ENCODE data around the gene FBN1. TPM values are rescaled to one million over a fixed set of nuclear protein-coding genes. Genes with fewer than 3 reads are reported as not detected.

The FBN1 gene
- total and polyA plus RNA-seq, 2 experiments from 2014 or later: 2.1 to 5.3 TPM

- no peak for DNase-seq (ENCODE audit: low read depth in 1 of 2, low spot score in 1 of 2)
These were observed 20.8 kb downstream of the FBN1 start for GRCh38 chr15:48624700-48625099.

GRCh38 chr15:48623456-48623855, 22.1 kb downstream of the FBN1 start:
- H3K36me3 ChIP-seq: no peaks in the 10 kb centered on the region
- H3K9me3 ChIP-seq (ENCODE audit: low read depth): no peaks in the 10 kb centered on the region
- H3K27me3 ChIP-seq: no peaks in the 10 kb centered on the region
- H3K4me3 ChIP-seq: no peak overlapping the region
- TF ChIP-seq CTCF (IDR thresholded peaks at IDR 0.05; ENCODE audit: low read depth, low read length): no peak
- no peaks in the 10 kb centered on the region for H3K4me1 ChIP-seq (ENCODE audit: low read depth)
- H3K27ac ChIP-seq: no peak overlapping the region
- no peak for DNase-seq (ENCODE audit: low read depth in 1 of 2, low spot score in 1 of 2)

More at GRCh38 chr15:48624700-48625099, 20.8 kb downstream of the FBN1 start:
- H3K4me3 ChIP-seq: no peak overlapping the region
- H3K36me3 ChIP-seq: no peaks in the 10 kb centered on the region
- no peaks in the 10 kb centered on the region for H3K4me1 ChIP-seq (ENCODE audit: low read depth)
- no peaks in the 10 kb centered on the region for H3K27me3 ChIP-seq
- H3K27ac ChIP-seq: no peak overlapping the region
- no peak for TF ChIP-seq CTCF (IDR thresholded peaks at IDR 0.05; ENCODE audit: low read depth, low read length)
- H3K9me3 ChIP-seq (ENCODE audit: low read depth): no peaks in the 10 kb centered on the region

GRCh38 chr15:48622237-48622636, 23.3 kb downstream of the FBN1 start:
- no peak for DNase-seq (ENCODE audit: low read depth in 1 of 2, low spot score in 1 of 2)
- no peaks in the 10 kb centered on the region for H3K9me3 ChIP-seq (ENCODE audit: low read depth)
- TF ChIP-seq CTCF (IDR thresholded peaks at IDR 0.05; ENCODE audit: low read depth, low read length): no peak

GRCh38 chr15:48619446-48619845, 26.1 kb downstream of the FBN1 start:
- Histone ChIP-seq H3K4me1 (ENCODE audit: low read depth) (no peaks in the 10 kb centered on the region), H3K27ac (no peak overlapping the region), H3K36me3 (no peaks in the 10 kb centered on the region), H3K27me3 (no peaks in the 10 kb centered on the region), H3K4me3 (no peak overlapping the region), H3K9me3 (ENCODE audit: low read depth) (no peaks in the 10 kb centered on the region)
- DNase-seq (ENCODE audit: low read depth in 1 of 2, low spot score in 1 of 2): no peak
- TF ChIP-seq CTCF (IDR thresholded peaks at IDR 0.05; ENCODE audit: low read depth, low read length): no peak

More at GRCh38 chr15:48622237-48622636, 23.3 kb downstream of the FBN1 start:
- H3K27ac ChIP-seq: no peak overlapping the region
- H3K27me3 ChIP-seq: no peaks in the 10 kb centered on the region
- no peak overlapping the region for H3K4me3 ChIP-seq
- H3K4me1 ChIP-seq (ENCODE audit: low read depth): no peaks in the 10 kb centered on the region
- H3K36me3 ChIP-seq: no peaks in the 10 kb centered on the region

- no peak for TF ChIP-seq CTCF (IDR thresholded peaks at IDR 0.05; ENCODE audit: low read depth, low read length)
- H3K36me3 ChIP-seq: no peaks in the 10 kb centered on the region
- DNase-seq (ENCODE audit: low read depth in 1 of 2, low spot score in 1 of 2): peak in 1 of 2 donors; percentile 98
These were observed 27.9 kb downstream of the FBN1 start for GRCh38 chr15:48617619-48618018.

GRCh38 chr15:48616216-48616615, 29.3 kb downstream of the FBN1 start:
- no peaks in the 10 kb centered on the region for H3K4me1 ChIP-seq (ENCODE audit: low read depth)
- no peaks in the 10 kb centered on the region for H3K27me3 ChIP-seq
- H3K27ac ChIP-seq: no peak overlapping the region

More at GRCh38 chr15:48617619-48618018, 27.9 kb downstream of the FBN1 start:
- no peaks in the 10 kb centered on the region for H3K27me3 ChIP-seq
- H3K4me1 ChIP-seq (ENCODE audit: low read depth): no peaks in the 10 kb centered on the region
- no peak overlapping the region for H3K4me3 ChIP-seq
- no peaks in the 10 kb centered on the region for H3K9me3 ChIP-seq (ENCODE audit: low read depth)
- no peak overlapping the region for H3K27ac ChIP-seq

More at GRCh38 chr15:48616216-48616615, 29.3 kb downstream of the FBN1 start:
- Histone ChIP-seq H3K4me3 (no peak overlapping the region), H3K36me3 (no peaks in the 10 kb centered on the region), H3K9me3 (ENCODE audit: low read depth) (no peaks in the 10 kb centered on the region)
- peak in 1 of 2 donors; percentile 46 for DNase-seq (ENCODE audit: low read depth in 1 of 2, low spot score in 1 of 2)
- TF ChIP-seq CTCF (IDR thresholded peaks at IDR 0.05; ENCODE audit: low read depth, low read length): no peak
